IMR-90 (cell line): ENCODE data around the gene CPEB3. TPM values are rescaled to one million over a fixed set of nuclear protein-coding genes. Genes with fewer than 3 reads are reported as not detected.
A peak's percentile ranks its signal among the peaks of the same experiment; 100 is the strongest.

Experiments used
- ATAC-seq: fragments of 200-7000 bp; cut with Tn5 transposase; 2 replicates; pipeline ENCODE4 v1.9.1; 2020; ENCODE audit warnings: low read depth, mild to moderate bottlenecking, moderate library complexity
- BruUV-seq: library from RNA; stranded (reverse); fragments of 400-500 nt; replicated peaks from 2 replicates; lab custom pipeline; 2021; lab: Mats Ljungman, UMichigan
- CTCF ChIA-PET: fragments of 300-600 bp; formaldehyde crosslinking; extraction: SDS; loops from one replicate; lab custom pipeline; 2021; ENCODE audit warnings: antibody characterized with exemption; lab: Yijun Ruan, JAX
- POLR2A ChIA-PET: fragments of 300-600 bp; sonication (Branson Sonifier 250); formaldehyde crosslinking; loops from one replicate; lab custom pipeline; 2022; ENCODE audit warnings: antibody characterized with exemption; ENCODE audit not compliant: unreplicated experiment; lab: Charles Lee
- DNase-seq: peaks from one replicate; pipeline ENCODE4 v3.0.0; 2013
- H2AFZ ChIP-seq: replicated peaks from 2 replicates; pipeline ENCODE3; 2013; ENCODE audit warnings: low read length, mild to moderate bottlenecking; ENCODE audit not compliant: poor library complexity
- H2AK5ac ChIP-seq: 2 replicates; pipeline ENCODE4 v1.6.1; 2013; ENCODE audit warnings: low read depth, low read length, inconsistent platforms
- H2AK9ac ChIP-seq: replicated peaks from 2 replicates; pipeline ENCODE3; 2013; ENCODE audit warnings: mild to moderate bottlenecking, low read depth, low read length, moderate library complexity; ENCODE audit not compliant: poor library complexity
- H2BK120ac ChIP-seq: 2 replicates; pipeline ENCODE4 v1.6.1; 2013; ENCODE audit warnings: low read depth, low read length, inconsistent platforms
- H2BK15ac ChIP-seq: 3 replicates; pipeline ENCODE4 v1.6.1; 2013; ENCODE audit warnings: low read depth, low read length, inconsistent platforms
- H2BK20ac ChIP-seq: 2 replicates; pipeline ENCODE4 v1.6.1; 2013; ENCODE audit warnings: low read depth, mild to moderate bottlenecking, inconsistent platforms, low read length, moderate library complexity
- H2BK5ac ChIP-seq: 2 replicates; pipeline ENCODE4 v1.6.1; 2013; ENCODE audit warnings: mild to moderate bottlenecking, low read depth, low read length, inconsistent platforms; ENCODE audit not compliant: poor library complexity, severe bottlenecking
- H3K14ac ChIP-seq: replicated peaks from 2 replicates; pipeline ENCODE4 v1.6.1; 2013; ENCODE audit warnings: low read depth, low read length, inconsistent platforms
- H3K18ac ChIP-seq: 2 replicates; pipeline ENCODE4 v1.6.1; 2013; ENCODE audit warnings: low read depth, low read length, control low read depth
- H3K23ac ChIP-seq: 2 replicates; pipeline ENCODE4 v1.6.1; 2013; ENCODE audit warnings: low read depth, low read length, inconsistent platforms
- H3K27ac ChIP-seq: 2 replicates; pipeline ENCODE4 v1.5.1; 2013; ENCODE audit warnings: mild to moderate bottlenecking, control low read depth, low read length; ENCODE audit not compliant: insufficient read depth
- H3K27me3 ChIP-seq: 2 replicates; pipeline ENCODE4 v1.6.1; 2013; ENCODE audit warnings: low read length; ENCODE audit not compliant: control insufficient read depth, insufficient read depth
- H3K36me3 ChIP-seq: 2 replicates; pipeline ENCODE4 v1.6.1; 2013; ENCODE audit warnings: low read length, mixed read lengths; ENCODE audit not compliant: control insufficient read depth, insufficient read depth
- H3K4ac ChIP-seq: 2 replicates; pipeline ENCODE4 v1.6.1; 2013; ENCODE audit warnings: low read depth, low read length, inconsistent platforms
- H3K4me1 ChIP-seq: 2 replicates; pipeline ENCODE4 v1.6.1; 2013; ENCODE audit warnings: low read length, mixed read lengths; ENCODE audit not compliant: control insufficient read depth, insufficient read depth
- H3K4me2 ChIP-seq: 2 replicates; pipeline ENCODE4 v1.6.1; 2013; ENCODE audit warnings: low read depth, mild to moderate bottlenecking, control low read depth, low read length, moderate library complexity
- H3K4me3 ChIP-seq: 2 replicates; pipeline ENCODE4 v1.5.1; 2013; ENCODE audit warnings: low read depth, mild to moderate bottlenecking, control low read depth, low read length, moderate library complexity; ENCODE audit not compliant: insufficient read depth
- H3K56ac ChIP-seq: 2 replicates; pipeline ENCODE4 v1.6.1; 2013; ENCODE audit warnings: low read length, inconsistent platforms; ENCODE audit not compliant: insufficient read depth; ENCODE audit errors: extremely low read depth
- H3K79me1 ChIP-seq, 2 experiments: 2 replicates each; pipeline ENCODE4 v1.6.1; 2013; ENCODE audit warnings: low read length in 2 of 2, inconsistent platforms in 1 of 2, low read depth in 1 of 2
- H3K9ac ChIP-seq: 2 replicates; pipeline ENCODE4 v1.6.1; 2013; ENCODE audit warnings: low read depth, low read length, control low read depth
- H3K9me1 ChIP-seq: 2 replicates; pipeline ENCODE4 v1.6.1; 2013; ENCODE audit warnings: low read length, inconsistent platforms; ENCODE audit not compliant: insufficient read depth
- H3K9me3 ChIP-seq: 2 replicates; pipeline ENCODE4 v1.6.1; 2013; ENCODE audit warnings: low read length; ENCODE audit not compliant: control insufficient read depth, insufficient read depth
- H4K20me1 ChIP-seq: 2 replicates; pipeline ENCODE4 v1.6.1; 2013; ENCODE audit warnings: low read length, inconsistent platforms; ENCODE audit not compliant: insufficient read depth
- H4K5ac ChIP-seq: 2 replicates; pipeline ENCODE4 v1.6.1; 2013; ENCODE audit warnings: mild to moderate bottlenecking, low read depth, low read length, control low read depth
- H4K8ac ChIP-seq, 2 experiments: 2 replicates each; pipeline ENCODE4 v1.6.1; 2013; ENCODE audit warnings: low read depth in 2 of 2, low read length in 2 of 2, control low read depth in 1 of 2, inconsistent platforms in 1 of 2
- H4K91ac ChIP-seq: 2 replicates; pipeline ENCODE4 v1.6.1; 2013; ENCODE audit warnings: low read depth, low read length, inconsistent platforms; ENCODE audit not compliant: insufficient read depth
- MAZ ChIP-seq: IDR thresholded peaks from 2 replicates; pipeline ENCODE4 v1.6.1; 2012; ENCODE audit warnings: low read depth, mild to moderate bottlenecking, low read length, improper control_type of control experiment, moderate library complexity, borderline replicate concordance
- MXI1 ChIP-seq: IDR thresholded peaks from 2 replicates; pipeline ENCODE4 v1.6.1; 2012; ENCODE audit warnings: low read depth, mild to moderate bottlenecking, low read length, moderate library complexity, borderline replicate concordance
- POLR2A ChIP-seq: IDR thresholded peaks from 2 replicates; pipeline ENCODE4 v1.6.1; 2012; ENCODE audit warnings: mild to moderate bottlenecking, low read depth, low read length
- RAD21 ChIP-seq: IDR thresholded peaks from 2 replicates; pipeline ENCODE4 v1.6.1; 2012; ENCODE audit warnings: low read length, improper control_type of control experiment
- USF2 ChIP-seq: fragments of 150-350 bp; IDR thresholded peaks from 2 replicates; pipeline ENCODE4 v1.6.1; 2017; ENCODE audit warnings: mild to moderate bottlenecking, antibody characterized with exemption, low read length, low read depth
- WGBS, 2 experiments: methylation state at CpG; one replicate each; pipeline versions ENCODE4 v1.1.5 to v1.1.7; 2013; ENCODE audit warnings: missing lambda C conversion rate in 2 of 2; ENCODE audit not compliant: insufficient read length in 1 of 2; ENCODE audit errors: extremely low coverage in 2 of 2; 5-methylcytosine and 5-hydroxymethylcytosine counted together
- dilution Hi-C: fragments of 300-500 bp; cut with HindIII; formaldehyde crosslinking; loops from one replicate; pipeline ENCODE4 v1.14.3; 2018; ENCODE audit warnings: low sequenced_read_pairs; ENCODE audit not compliant: unreplicated experiment
- in situ Hi-C: fragments of 300-500 bp; cut with MboI; formaldehyde crosslinking; loops from 3 replicates; pipeline ENCODE4 v1.14.3; 2019; ENCODE audit warnings: low sequenced_read_pairs, inconsistent platforms, mixed read lengths
- intact Hi-C: fragments of 100-400 bp; cut with micrococcal nuclease; formaldehyde crosslinking; loops from 2 replicates; pipeline ENCODE4 v1.10.0; 2022
- polyA plus RNA-seq, 3 experiments: library from polyadenylated mRNA; depleted of rRNA; stranded (reverse); fragments of >200 nt; gene quantifications; 2 replicates each; pipeline ENCODE4 v1.2.3, GENCODE V29; 2012; ENCODE audit warnings: low replicate concordance in 1 of 3
- total RNA-seq: library from RNA; depleted of rRNA; stranded (reverse); fragments of >200 nt; gene quantifications from 2 replicates; pipeline ENCODE4 v1.2.3, GENCODE V29; 2012

CPEB3 gene
- total and polyA plus RNA-seq, 2 of the 4 experiments (the other 2 are of a cell fraction) = 0.18 to 0.36 TPM

- Histone ChIP-seq H3K4me1 (peaks cover 8% of the 10 kb centered on the region), H2BK5ac (no peak overlapping the region), H3K56ac (no peak overlapping the region), H3K4me2 (no peak overlapping the region), H4K8ac (no peak overlapping the region), H3K23ac (no peak overlapping the region), H3K36me3 (no peaks in the 10 kb centered on the region), H2BK15ac (no peak overlapping the region), H4K20me1 (peaks cover 8% of the 10 kb centered on the region), H3K18ac (no peak overlapping the region), H3K4ac (no peak overlapping the region), H4K91ac (no peak overlapping the region), H3K4me3 (no peak overlapping the region), H2AFZ (no peak overlapping the region), H2AK9ac (no peak overlapping the region), H3K27me3 (peaks cover 6% of the 10 kb centered on the region), H3K9ac (no peak overlapping the region), H3K79me1 (peaks cover 0 to 4% of the 10 kb centered on the region in 2 experiments; a peak in 1 of 4 replicates), H3K27ac (no peak overlapping the region), H3K14ac (no peak overlapping the region), H3K9me3 (no peaks in the 10 kb centered on the region), H2AK5ac (no peak overlapping the region), H2BK20ac (no peak overlapping the region), H3K9me1 (peaks cover 7% of the 10 kb centered on the region), H4K5ac (no peak overlapping the region), H2BK120ac (no peak overlapping the region)
- in situ Hi-C loops (no loop called here), intact Hi-C loops (no loop called here), dilution Hi-C loops (no loop called here)
- CTCF ChIA-PET = no interaction called here
- POLR2A ChIA-PET = no interaction called here
- ATAC-seq (no peak), DNase-seq (peak; percentile 20)
- no peak for TF ChIP-seq RAD21
- TF ChIP-seq POLR2A = no peak
- no peak for TF ChIP-seq USF2
- TF ChIP-seq MXI1 = no peak
- no peak for TF ChIP-seq MAZ
- WGBS, 2 experiments = no CpG with 5 or more reads among the region's 2 CpGs
- BruUV-seq = no TSS peak
Measured at GRCh38 chr10:92126100-92126650, 164.7 kb downstream of the CPEB3 start.
